HCEC 1CT (cell line): Measurements from ENCODE around the gene PDE6A.
"Not testable (repeated sequence)": the region's sequence is repeated elsewhere in the genome, so short reads cannot be mapped to it uniquely, and the experiment has no call there.

ENCODE experiments used
- DNase-seq: peaks from one replicate; pipeline ENCODE4 v3.0.0-alpha.2; 2017

The PDE6A gene

GRCh38 chr5:149892594-149892993, 52.0 kb downstream of the PDE6A start:
- no peak for DNase-seq

GRCh38 chr5:149888280-149888679, 56.3 kb downstream of the PDE6A start:
- DNase-seq = no peak

DNA sequence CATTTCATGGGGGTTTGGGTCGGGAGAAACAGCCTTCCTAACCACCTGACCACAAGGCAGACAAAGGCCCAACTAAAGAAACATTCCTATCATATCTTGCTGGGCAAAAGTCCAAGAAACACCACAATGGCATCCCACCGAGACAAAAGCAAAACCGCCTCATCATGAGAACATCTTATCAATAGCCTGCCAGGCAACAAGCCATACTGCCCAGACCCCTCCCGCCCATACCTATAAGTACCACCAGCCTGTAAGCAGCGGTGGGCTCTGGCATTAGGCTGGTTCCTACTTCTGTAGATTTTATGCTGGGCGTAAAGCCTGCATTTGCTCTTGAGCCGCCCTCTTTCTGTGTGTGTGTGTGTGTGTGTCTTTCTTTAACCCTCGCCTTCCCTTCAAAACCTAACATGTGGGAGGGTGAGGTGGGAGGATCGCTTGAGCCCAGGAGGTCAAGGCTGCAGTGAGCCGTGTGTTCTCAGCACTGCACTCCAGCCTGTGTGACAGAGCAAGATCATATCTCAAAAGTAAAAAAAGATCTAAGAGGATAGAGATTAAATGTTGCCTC, 56.9 kb downstream of the PDE6A start:
- peak; percentile 44 for DNase-seq

- no peak for DNase-seq
Observed at GRCh38 chr5:149886692-149887470, 57.7 kb downstream of the PDE6A start.

- DNase-seq = no peak
Observed at GRCh38 chr5:149886060-149886459, 58.5 kb downstream of the PDE6A start.

DNA sequence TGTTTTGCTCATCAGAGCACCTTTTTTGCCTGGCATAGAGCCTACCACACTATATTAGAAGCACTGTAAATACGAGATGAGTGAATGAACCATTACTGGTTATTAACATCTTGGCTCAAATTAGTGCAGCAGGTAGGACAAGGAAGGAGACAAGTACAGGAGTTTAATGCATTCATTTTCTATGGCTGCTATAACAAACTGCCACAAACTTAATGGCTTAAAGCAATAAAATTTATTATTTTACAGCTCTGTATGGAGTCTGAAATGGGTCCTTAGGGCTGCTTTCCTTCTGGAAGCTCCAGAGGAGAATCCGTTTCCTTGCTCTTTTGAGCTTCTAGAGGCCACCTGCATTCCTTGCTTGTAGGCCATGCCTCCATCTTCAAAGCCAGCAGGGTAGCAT, 59.1 kb downstream of the PDE6A start:
- no peak for DNase-seq

- DNase-seq = no peak
Observed at GRCh38 chr5:149883550-149883949, 61.0 kb downstream of the PDE6A start.

- DNase-seq = not testable (repeated sequence)
Observed at GRCh38 chr5:149882633-149883032, 62.0 kb downstream of the PDE6A start.

DNA sequence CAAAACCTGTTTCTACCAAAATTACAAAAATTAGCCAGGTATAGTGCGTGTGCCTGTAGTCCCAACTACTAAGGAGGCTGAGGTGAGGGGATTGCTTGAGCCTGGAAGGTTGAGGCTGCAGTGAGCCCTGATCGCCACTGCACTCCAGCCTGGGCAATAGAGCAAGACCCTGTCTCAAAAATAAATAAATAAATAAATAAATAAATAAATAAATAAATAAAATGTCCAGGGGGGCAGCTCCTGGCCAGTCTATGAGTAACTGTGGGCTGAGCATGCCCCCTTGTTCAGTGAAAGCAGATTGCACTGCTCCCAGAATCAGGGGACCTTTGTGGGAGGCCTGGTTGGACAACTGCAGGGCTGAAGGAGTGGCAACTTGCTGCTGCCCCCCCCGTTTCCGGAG, 62.7 kb downstream of the PDE6A start:
- no peak for DNase-seq

DNA sequence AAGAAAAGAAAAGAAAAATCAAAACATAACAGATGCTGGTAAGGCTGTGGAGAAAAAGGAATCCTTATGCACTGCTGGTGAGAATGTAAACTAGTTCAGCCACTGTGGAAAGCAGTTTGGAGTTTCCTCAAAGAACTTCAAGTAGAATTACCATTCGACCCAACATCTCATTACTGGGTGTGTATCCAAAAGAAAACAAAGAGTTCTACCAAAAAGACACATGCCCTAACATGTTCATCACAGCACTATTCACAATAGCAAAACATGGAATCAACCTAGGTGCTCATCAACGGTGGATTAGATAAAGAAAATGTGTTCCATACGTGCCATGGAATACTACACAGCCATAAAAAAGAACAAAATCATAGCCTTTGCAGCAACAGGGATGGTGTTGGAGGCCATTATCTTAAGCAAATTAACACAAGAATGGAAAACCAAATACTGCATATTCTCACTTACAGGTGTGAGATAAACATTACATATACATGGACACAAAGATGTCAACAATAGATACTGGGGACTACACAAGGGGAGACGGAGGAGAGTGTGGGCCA, 63.4 kb downstream of the PDE6A start:
- no peak for DNase-seq

GRCh38 chr5:149879593-149879992, 65.0 kb downstream of the PDE6A start:
- DNase-seq = not testable (repeated sequence)

GRCh38 chr5:149878371-149878770, 66.2 kb downstream of the PDE6A start:
- DNase-seq = no peak

GRCh38 chr5:149873896-149874295, 70.7 kb downstream of the PDE6A start:
- no peak for DNase-seq

GRCh38 chr5:149872351-149873040, 72.1 kb downstream of the PDE6A start:
- no peak for DNase-seq

DNA sequence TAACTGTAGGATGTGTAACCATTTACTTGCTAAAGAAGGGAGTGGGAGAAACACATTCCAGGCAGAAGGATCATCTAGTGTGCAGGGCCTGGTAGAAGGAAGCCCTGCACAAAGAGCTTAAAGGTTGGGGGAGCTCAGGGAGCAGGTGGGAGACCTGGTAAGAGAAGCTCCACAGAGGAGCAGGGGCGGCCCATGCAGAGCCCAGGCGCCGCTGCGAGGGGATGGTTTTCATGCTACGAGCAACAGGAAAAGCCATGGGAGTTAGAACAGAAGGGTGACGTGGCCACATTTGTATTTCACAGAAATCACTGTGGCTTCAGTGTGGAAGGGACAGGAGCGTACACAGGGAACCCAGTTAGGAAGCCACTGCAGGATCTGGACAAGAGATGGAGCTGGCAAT, 73.1 kb downstream of the PDE6A start:
- DNase-seq = no peak

- no peak for DNase-seq
Observed at GRCh38 chr5:149870697-149871096, 73.9 kb downstream of the PDE6A start.

DNA sequence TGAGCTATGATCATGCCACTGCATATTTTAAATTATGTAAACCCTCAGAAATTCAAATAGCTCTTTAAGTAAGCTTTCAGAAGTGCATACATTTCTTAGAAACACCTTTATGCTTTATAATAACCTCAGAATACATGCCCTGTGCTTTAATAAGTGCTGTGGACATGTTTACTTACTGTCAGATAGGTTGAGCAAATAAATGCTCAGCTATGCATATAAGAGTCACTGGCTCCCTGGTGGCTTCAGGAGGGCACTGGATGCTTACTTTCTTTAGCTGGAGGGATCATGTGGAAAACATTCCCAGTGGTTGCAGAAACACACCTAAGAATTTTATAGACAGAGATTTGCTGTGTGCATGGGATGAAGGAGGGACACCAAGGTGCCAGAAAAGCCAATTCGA, 74.4 kb downstream of the PDE6A start:
- no peak for DNase-seq

DNA sequence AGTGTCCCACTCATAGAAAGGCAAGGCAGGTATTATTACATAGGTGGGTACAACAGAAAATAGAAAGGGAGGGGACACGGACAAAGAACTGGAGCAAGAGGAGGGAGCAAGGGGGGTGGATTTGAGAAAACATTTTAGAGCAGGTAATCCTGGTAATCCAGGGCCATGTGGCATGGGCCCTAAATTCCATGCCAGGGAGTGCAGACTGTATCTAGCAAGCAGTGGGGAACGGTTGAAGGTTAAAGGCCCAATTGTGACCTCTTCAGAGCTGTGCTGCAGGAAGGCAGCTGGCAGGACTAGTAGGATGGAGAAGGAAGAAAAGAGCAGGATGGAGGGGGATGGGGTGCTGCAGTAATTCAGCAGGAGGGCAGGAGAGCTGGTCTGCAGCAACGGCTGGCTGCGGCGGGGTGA, 75.2 kb downstream of the PDE6A start:
- no peak for DNase-seq

DNA sequence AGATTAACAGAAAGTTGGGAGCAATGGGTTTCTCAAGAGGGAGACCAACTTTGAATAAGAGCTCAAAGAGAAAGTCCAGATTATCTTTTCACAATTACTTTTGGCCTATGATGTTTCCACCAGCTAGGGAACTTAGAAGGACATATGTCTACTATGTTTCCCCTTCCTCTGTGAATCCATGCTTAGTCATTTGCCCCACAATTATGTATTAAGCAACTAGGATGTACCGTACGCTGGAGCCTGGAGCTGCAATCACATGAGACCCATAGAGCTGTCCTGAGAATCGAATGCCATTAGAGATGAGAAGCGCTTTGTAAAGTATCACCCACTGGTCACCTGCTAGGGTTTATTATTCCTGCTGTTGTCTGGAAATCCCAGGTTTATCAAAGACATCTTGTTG, 78.8 kb downstream of the PDE6A start:
- DNase-seq = peak; percentile 25

DNA sequence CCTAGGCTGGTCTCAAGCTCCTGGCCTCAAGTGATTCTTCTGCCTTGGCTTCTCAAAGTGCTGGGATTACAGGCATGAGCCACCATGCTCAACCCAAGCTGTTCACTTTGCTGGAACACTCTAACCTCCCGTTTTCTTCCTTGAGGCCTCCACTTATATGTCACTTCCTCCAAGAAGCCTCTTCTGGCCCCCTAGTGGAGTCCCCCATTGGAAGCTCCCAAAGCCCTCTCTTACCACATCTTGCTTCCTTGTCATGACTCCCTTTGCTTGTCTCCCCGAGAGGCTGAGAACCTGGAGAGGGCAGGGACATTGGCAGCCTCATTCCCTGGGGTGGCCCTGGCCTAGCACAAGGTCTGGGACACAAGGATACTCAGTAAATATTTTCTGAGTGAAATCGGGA, 80.8 kb downstream of the PDE6A start:
- no peak for DNase-seq

DNA sequence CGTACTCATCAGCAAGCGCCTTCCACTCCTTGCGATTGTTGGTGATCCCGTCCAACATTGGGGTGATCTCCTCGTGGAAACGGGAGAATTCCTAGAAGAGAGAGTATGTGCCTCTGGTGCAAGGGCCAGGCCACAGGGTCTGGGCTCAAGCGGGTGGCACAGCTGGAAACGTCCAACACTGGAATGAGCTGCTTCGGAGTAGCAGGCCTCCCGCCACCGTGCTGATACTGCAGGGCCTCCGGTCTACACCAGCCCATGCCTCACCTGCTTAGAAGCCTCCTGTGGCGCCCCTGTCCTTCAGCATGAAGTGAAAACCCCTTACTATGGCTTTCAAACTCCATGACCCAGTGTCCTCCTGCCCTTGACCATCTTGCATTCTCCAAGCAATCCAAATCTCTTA, 81.4 kb downstream of the PDE6A start:
- DNase-seq = no peak

DNA sequence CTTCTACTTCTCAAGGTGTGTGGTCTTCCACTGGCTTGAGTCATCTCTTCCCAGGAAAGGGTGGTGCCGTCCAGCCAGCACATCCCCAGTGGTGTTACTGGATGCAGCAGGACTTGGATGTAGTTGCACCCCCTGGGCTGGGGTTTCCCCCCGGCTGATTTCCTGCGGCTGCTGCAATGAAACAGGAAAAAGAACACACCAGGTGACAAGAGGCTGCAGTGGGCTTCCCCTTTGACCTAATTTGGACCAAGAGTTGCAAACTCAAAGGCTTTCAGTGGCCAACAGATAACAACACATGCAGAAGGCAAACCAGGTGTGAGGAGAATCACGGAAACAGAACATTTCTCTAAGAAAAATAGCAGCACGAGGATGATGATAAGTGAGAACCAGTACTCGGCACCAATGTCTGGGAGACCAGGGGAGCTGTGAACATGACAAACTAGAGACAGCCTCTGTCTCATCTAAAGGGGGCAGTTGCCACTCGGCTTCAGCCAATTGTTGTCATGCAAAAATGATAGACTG, 83.7 kb downstream of the PDE6A start:
- no peak for DNase-seq

DNA sequence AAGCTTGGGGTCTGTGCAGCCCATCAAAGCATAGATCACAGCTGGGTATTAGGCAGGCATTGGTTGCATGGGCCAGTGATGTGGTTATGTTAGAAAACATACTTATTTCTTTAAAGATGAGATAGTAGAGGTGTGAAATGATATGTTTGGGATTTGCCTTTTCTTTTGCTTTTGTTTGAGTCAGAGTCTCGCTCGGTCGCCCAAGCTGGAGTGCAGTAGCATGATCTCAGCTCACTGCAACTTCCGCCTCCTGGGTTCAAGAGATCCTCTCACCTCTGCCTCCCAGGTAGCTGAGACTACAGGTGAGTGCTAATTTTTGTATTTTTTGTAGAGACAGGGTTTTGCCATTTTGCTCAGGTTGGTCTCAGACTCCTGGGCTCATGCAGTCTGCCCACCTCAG, 84.8 kb downstream of the PDE6A start:
- no peak for DNase-seq

GRCh38 chr5:149858481-149858880, 86.1 kb downstream of the PDE6A start:
- DNase-seq = not testable (repeated sequence)
